Measurements from ENCODE around the gene SLC17A2.

GRCh38 chr6:25959890-25960536 lies 29.5 kb upstream of the SLC17A2 start:
- TF ChIP-seq CBX1 (IDR thresholded peaks at IDR 0.05; ENCODE audit: low read depth) (no peak), ZNF790 (CRISPR knock-in tag; IDR thresholded peaks at IDR 0.05; ENCODE audit: borderline replicate concordance) (no peak)
